Tibial nerve (tissue), 4 donors: ENCODE results near the gene SLC35F1. TPM values are rescaled to one million over a fixed set of nuclear protein-coding genes. Genes with fewer than 3 reads are reported as not detected.

Source experiments
- DNase-seq, 2 donors: peaks; one replicate each; pipeline ENCODE4 v3.0.0-alpha.2; 2019; ENCODE audit warnings: low spot score in 2 of 2
- H3K27ac ChIP-seq, 4 donors: fragments of 200-600 bp; sonication (generic) in 3 of 4; one replicate each; pipeline ENCODE4 v1.5.1; 2017 to 2019; ENCODE audit warnings: mild to moderate bottlenecking in 1 of 4
- H3K27me3 ChIP-seq, 2 donors: fragments of 200-600 bp; sonication (generic) in 1 of 2; one replicate each; pipeline versions ENCODE4 v1.5.1 to v1.6.0; 2017 to 2019
- H3K36me3 ChIP-seq, 3 donors: fragments of 200-600 bp; sonication (generic); one replicate each; pipeline ENCODE4 v1.5.1; 2018 to 2019
- H3K4me1 ChIP-seq, 4 donors: fragments of 200-600 bp; sonication (generic) in 3 of 4; one replicate each; pipeline ENCODE4 v1.5.1; 2017 to 2019
- H3K4me3 ChIP-seq, 4 donors: fragments of 200-600 bp; sonication (generic) in 3 of 4; one replicate each; pipeline ENCODE4 v1.5.1; 2017 to 2019; ENCODE audit warnings: mild to moderate bottlenecking in 1 of 4, moderate library complexity in 1 of 4
- H3K9me3 ChIP-seq, 4 donors: fragments of 200-600 bp; sonication (generic) in 3 of 4; one replicate each; pipeline ENCODE4 v1.5.1; 2017 to 2019
- EP300 ChIP-seq, 2 donors: sonication (generic); formaldehyde crosslinking; IDR thresholded peaks; one replicate each; pipeline ENCODE4 v1.6.1; 2017; ENCODE audit warnings: antibody characterized with exemption in 2 of 2, mild to moderate bottlenecking in 1 of 2
- POLR2A ChIP-seq, 2 donors: fragments of 450-650 bp; IDR thresholded peaks; one replicate each; pipeline ENCODE4 v1.6.1; 2017; ENCODE audit warnings: antibody characterized with exemption in 2 of 2, mild to moderate bottlenecking in 2 of 2, moderate library complexity in 2 of 2
- WGBS, 2 donors: methylation state at CpG; one replicate each; pipeline ENCODE4 v1.1.5; 2018; 5-methylcytosine and 5-hydroxymethylcytosine counted together
- total RNA-seq, 4 donors: library from RNA; depleted of rRNA; stranded (reverse); fragments of >200 nt; gene quantifications; one replicate each; pipeline ENCODE4 v1.1.0, GENCODE V29; 2016
- TF ChIP-seq, protein P1 (sequence below), 5 experiments: fragments of 200-600 bp in 3 of 5; fragments of 450-650 bp in 2 of 5; sonication (generic) in 3 of 5; IDR thresholded peaks; one replicate each; pipeline ENCODE4 v1.5.1; 2016 to 2019; ENCODE audit warnings: antibody characterized with exemption in 5 of 5, mild to moderate bottlenecking in 3 of 5, moderate library complexity in 2 of 5

Gene SLC35F1
- total RNA-seq, 4 donors from 2014 or later = 12.7 to 40.4 (median 16.5) TPM

- DNase-seq = no peak
- no peaks in the 10 kb centered on the region for H3K9me3 ChIP-seq
- H3K27ac ChIP-seq = peak overlapping the region in 1 of 4 donors; percentile 10
- TF ChIP-seq, protein P1, sequence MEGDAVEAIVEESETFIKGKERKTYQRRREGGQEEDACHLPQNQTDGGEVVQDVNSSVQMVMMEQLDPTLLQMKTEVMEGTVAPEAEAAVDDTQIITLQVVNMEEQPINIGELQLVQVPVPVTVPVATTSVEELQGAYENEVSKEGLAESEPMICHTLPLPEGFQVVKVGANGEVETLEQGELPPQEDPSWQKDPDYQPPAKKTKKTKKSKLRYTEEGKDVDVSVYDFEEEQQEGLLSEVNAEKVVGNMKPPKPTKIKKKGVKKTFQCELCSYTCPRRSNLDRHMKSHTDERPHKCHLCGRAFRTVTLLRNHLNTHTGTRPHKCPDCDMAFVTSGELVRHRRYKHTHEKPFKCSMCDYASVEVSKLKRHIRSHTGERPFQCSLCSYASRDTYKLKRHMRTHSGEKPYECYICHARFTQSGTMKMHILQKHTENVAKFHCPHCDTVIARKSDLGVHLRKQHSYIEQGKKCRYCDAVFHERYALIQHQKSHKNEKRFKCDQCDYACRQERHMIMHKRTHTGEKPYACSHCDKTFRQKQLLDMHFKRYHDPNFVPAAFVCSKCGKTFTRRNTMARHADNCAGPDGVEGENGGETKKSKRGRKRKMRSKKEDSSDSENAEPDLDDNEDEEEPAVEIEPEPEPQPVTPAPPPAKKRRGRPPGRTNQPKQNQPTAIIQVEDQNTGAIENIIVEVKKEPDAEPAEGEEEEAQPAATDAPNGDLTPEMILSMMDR (IDR thresholded peaks at IDR 0.05) = no peak
- TF ChIP-seq EP300 (IDR thresholded peaks at IDR 0.05) (no peak), POLR2A (IDR thresholded peaks at IDR 0.05) (no peak)
- WGBS, 2 donors = 46 to 64% methylated on average over 1 of the region's 1 CpG
- no peaks in the 10 kb centered on the region for H3K36me3 ChIP-seq
- H3K4me1 ChIP-seq = peaks cover 0 to 17% (median 3%) of the 10 kb centered on the region in 4 donors
- no peak overlapping the region for H3K4me3 ChIP-seq
- no peaks in the 10 kb centered on the region for H3K27me3 ChIP-seq
These were observed 194.2 kb downstream of the SLC35F1 start for GRCh38 chr6:118101220-118101619.

DNA sequence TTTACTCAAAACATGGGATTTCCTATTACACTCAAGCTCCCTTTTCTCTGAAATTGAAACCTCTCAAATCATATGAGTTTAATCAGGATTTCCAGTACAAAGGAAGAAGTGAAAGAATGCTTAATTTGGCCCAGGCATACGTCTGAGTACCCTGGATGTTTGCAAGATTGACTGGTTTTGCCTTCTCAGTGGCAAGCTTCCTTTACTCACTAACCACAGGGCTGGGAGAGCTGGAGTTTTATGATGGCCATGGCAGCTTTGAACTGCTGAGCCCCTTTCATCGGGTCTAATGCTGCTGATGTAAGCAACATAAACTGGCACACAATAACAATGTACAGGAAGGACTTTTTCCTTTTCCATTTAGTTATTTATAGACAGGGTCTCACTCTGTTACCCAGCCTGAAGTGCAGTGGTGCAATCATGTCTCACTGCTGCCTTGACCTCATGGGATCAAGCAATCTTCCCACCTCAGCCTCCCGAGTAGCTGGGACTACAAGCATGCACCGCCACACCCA lies 194.8 kb downstream of the SLC35F1 start:
- Histone ChIP-seq H3K27me3 (no peaks in the 10 kb centered on the region), H3K36me3 (no peaks in the 10 kb centered on the region), H3K9me3 (no peaks in the 10 kb centered on the region), H3K27ac (peak overlapping the region in 1 of 4 donors; percentile 62), H3K4me1 (peaks cover 0 to 17% (median 6%) of the 10 kb centered on the region in 4 donors), H3K4me3 (no peak overlapping the region)
- no peak for DNase-seq
- TF ChIP-seq, protein P1 (IDR thresholded peaks at IDR 0.05) = no peak
- TF ChIP-seq POLR2A (IDR thresholded peaks at IDR 0.05) (no peak), EP300 (IDR thresholded peaks at IDR 0.05) (no peak)
- WGBS, 2 donors = 28 to 32% methylated on average over 4 of the region's 4 CpGs

DNA sequence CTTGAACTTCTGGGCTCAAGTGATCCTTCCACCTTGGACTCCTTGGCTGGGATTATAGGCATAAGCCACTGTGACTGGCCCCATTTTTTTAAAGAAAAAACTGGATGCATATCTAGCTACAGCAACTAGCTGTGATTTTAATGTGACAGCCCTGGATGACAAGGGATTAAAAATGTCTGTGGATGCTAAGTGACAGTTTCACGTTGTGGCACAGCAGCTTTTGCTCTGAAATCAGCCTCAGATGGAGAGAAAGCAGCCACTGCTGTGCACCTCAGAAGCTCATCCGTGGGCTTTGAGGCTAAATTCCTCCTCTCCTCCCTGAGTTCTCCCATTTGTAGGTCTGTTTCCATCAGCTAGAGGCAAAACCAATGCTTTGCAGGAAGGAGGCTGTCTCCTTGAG lies 195.3 kb downstream of the SLC35F1 start:
- WGBS, 2 donors = 50 to 58% methylated on average over 2 of the region's 2 CpGs
- DNase-seq = no peak
- peaks cover 0 to 17% (median 6%) of the 10 kb centered on the region in 4 donors for H3K4me1 ChIP-seq

GRCh38 chr6:118103381-118104146 lies 196.5 kb downstream of the SLC35F1 start:
- no peak for DNase-seq
- WGBS, 2 donors = 41 to 46% methylated on average over 5 of the region's 5 CpGs
- TF ChIP-seq, protein P1 (IDR thresholded peaks at IDR 0.05) = no peak
- TF ChIP-seq POLR2A (IDR thresholded peaks at IDR 0.05) = no peak
- Histone ChIP-seq H3K27ac (no peak overlapping the region), H3K9me3 (no peaks in the 10 kb centered on the region), H3K27me3 (no peaks in the 10 kb centered on the region), H3K4me1 (peaks cover 0 to 17% (median 6%) of the 10 kb centered on the region in 4 donors), H3K36me3 (no peaks in the 10 kb centered on the region), H3K4me3 (no peak overlapping the region)

More for the DNA sequence above, 195.3 kb downstream of the SLC35F1 start:
- H3K27me3 ChIP-seq = no peaks in the 10 kb centered on the region
- no peaks in the 10 kb centered on the region for H3K9me3 ChIP-seq
- TF ChIP-seq POLR2A (IDR thresholded peaks at IDR 0.05) (no peak), EP300 (IDR thresholded peaks at IDR 0.05) (no peak)
- TF ChIP-seq, protein P1 (IDR thresholded peaks at IDR 0.05) = no peak
- peak overlapping the region in 1 of 4 donors; percentile 62 for H3K27ac ChIP-seq
- no peaks in the 10 kb centered on the region for H3K36me3 ChIP-seq
- H3K4me3 ChIP-seq = no peak overlapping the region

DNA sequence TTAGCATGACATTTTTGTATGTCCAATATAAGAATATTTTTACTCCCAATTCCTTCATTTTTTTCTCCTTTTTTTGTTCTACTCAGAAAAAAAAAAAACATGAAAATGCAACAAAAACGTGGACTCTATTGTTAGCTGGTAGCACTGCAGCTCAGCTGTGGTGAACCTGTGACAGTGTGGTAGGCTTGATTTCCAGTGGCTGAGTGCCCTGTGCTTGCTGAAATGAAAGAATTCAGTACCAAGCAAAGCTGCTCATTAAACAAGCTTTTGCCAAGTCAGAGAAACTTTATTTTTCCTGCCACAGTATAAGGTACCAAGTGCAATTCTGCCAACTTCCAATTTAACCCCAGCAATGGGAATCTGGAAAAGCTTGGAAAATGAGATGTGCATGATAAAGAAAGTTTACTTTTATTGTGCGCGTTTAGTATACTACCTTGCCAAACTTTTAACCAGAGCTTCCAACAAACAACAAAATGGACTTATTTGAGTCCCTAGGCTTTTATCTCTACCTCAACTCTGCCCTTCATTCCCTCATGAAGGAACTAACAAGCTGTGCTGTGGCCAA lies 215.2 kb downstream of the SLC35F1 start:
- Histone ChIP-seq H3K27me3 (no peaks in the 10 kb centered on the region), H3K4me3 (no peak overlapping the region), H3K9me3 (peaks cover 0 to 4% (median 0%) of the 10 kb centered on the region in 4 donors), H3K4me1 (peaks cover 0 to 11% (median 0%) of the 10 kb centered on the region in 4 donors), H3K36me3 (no peaks in the 10 kb centered on the region), H3K27ac (peak overlapping the region in 2 of 4 donors; percentile 1 to 22)
- 52 to 54% methylated on average over 3 of the region's 3 CpGs for WGBS, 2 donors
- TF ChIP-seq POLR2A (IDR thresholded peaks at IDR 0.05) = no peak
- TF ChIP-seq EP300 (IDR thresholded peaks at IDR 0.05) = no peak
- TF ChIP-seq, protein P1 (IDR thresholded peaks at IDR 0.05) = no peak
- no peak for DNase-seq
